ENCODE results near the gene HPGDS. TPM values are rescaled to one million over a fixed set of nuclear protein-coding genes. Genes with fewer than 3 reads are reported as not detected.

The HPGDS gene
- total and polyA plus RNA-seq, 2 of the 13 experiments (the other 11 are each of a cell fraction or from before 2014, with no cell fraction given), result not detected

DNA sequence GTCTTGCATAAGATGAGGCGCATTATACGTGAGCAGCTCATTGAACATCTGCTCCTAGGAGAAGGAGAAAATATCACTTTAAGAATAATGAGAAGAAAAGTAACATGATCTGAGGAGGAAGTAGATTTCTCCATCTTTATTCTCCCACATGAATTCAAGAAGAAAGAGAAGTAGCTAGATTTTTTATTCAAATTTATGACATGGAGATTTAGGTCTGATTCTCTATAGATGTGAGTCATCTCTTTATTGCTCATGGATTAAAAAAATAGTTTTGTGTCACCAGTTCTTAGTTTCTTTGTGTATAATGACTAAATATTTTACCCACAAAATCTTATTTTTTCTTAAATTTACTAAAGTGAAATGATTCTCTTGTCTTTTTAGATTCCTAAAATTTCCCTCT lies 40.4 kb downstream of the HPGDS start:
- no peaks in the 10 kb centered on the region for H3K36me3 ChIP-seq (replicated peaks in 1 of 2; ENCODE audit: control insufficient read depth in 1 of 2, insufficient read depth in 2 of 2, low read length in 2 of 2)
- ATAC-seq, result no peak
- intact Hi-C loops (cut with micrococcal nuclease; ENCODE audit: unreplicated experiment) (no loop called here), in situ Hi-C loops (cut with HindIII; ENCODE audit: extremely low pct_ligation_motif_present, low pct_unique_long_range_greater_than_20kb) (loop anchor here (10.0 kb wide), 2 partner anchors 93 to 293 kb away; no protein-coding TSS in a partner anchor)
- H3K79me2 ChIP-seq (ENCODE audit: insufficient read depth, low read length), result no peaks in the 10 kb centered on the region
- BruUV-seq (replicated peaks), result no TSS peak
- no peak for FAIRE-seq
- H3K4me3 ChIP-seq (replicated peaks in 1 of 3; ENCODE audit: insufficient read depth in 1 of 3, low read depth in 2 of 3, low read length in 3 of 3), result no peak overlapping the region
- no peak overlapping the region for H3K27ac ChIP-seq (ENCODE audit: extremely low read length, insufficient read depth, low read length)
- H4K20me1 ChIP-seq (ENCODE audit: insufficient read depth, low read length), result no peaks in the 10 kb centered on the region
- H3K27me3 ChIP-seq (ENCODE audit: control insufficient read depth in 1 of 2, insufficient read depth in 2 of 2, low read length in 2 of 2), result no peaks in the 10 kb centered on the region
- H3K4me1 ChIP-seq (ENCODE audit: insufficient read depth, low read length), result peaks cover 20% of the 10 kb centered on the region
- no peak for DNase-seq (ENCODE audit: low spot score)
- no peaks in the 10 kb centered on the region for H3K9me3 ChIP-seq (ENCODE audit: low read length)
- H3K4me2 ChIP-seq (ENCODE audit: low read depth, low read length), result no peak overlapping the region
- TF ChIP-seq, protein P1, sequence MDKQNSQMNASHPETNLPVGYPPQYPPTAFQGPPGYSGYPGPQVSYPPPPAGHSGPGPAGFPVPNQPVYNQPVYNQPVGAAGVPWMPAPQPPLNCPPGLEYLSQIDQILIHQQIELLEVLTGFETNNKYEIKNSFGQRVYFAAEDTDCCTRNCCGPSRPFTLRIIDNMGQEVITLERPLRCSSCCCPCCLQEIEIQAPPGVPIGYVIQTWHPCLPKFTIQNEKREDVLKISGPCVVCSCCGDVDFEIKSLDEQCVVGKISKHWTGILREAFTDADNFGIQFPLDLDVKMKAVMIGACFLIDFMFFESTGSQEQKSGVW (CRISPR knock-in tag; IDR thresholded peaks at IDR 0.05; ENCODE audit: borderline replicate concordance), result no peak
- TF ChIP-seq ZNF878 (CRISPR knock-in tag; IDR thresholded peaks at IDR 0.05) (no peak), MIXL1 (CRISPR knock-in tag; IDR thresholded peaks at IDR 0.05) (no peak), TCF7L2 (IDR thresholded peaks at IDR 0.05; ENCODE audit: low read depth, low read length) (no peak), TBP (CRISPR knock-in tag; IDR thresholded peaks at IDR 0.05) (no peak), NRL (CRISPR knock-in tag; IDR thresholded peaks at IDR 0.05; ENCODE audit: borderline replicate concordance) (no peak), FOXJ3 (CRISPR knock-in tag; IDR thresholded peaks at IDR 0.05; ENCODE audit: borderline replicate concordance) (no peak), SAP130 (CRISPR knock-in tag; IDR thresholded peaks at IDR 0.05; ENCODE audit: low read depth) (no peak), ATF1 (CRISPR knock-in tag; IDR thresholded peaks at IDR 0.05) (no peak)
- TF ChIP-seq, protein P2, sequence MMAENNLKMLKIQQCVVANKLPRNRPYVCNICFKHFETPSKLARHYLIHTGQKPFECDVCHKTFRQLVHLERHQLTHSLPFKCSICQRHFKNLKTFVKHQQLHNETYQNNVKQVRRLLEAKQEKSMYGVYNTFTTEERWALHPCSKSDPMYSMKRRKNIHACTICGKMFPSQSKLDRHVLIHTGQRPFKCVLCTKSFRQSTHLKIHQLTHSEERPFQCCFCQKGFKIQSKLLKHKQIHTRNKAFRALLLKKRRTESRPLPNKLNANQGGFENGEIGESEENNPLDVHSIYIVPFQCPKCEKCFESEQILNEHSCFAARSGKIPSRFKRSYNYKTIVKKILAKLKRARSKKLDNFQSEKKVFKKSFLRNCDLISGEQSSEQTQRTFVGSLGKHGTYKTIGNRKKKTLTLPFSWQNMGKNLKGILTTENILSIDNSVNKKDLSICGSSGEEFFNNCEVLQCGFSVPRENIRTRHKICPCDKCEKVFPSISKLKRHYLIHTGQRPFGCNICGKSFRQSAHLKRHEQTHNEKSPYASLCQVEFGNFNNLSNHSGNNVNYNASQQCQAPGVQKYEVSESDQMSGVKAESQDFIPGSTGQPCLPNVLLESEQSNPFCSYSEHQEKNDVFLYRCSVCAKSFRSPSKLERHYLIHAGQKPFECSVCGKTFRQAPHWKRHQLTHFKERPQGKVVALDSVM (CRISPR knock-in tag; IDR thresholded peaks at IDR 0.05), result no peak
- TF ChIP-seq, protein P3, sequence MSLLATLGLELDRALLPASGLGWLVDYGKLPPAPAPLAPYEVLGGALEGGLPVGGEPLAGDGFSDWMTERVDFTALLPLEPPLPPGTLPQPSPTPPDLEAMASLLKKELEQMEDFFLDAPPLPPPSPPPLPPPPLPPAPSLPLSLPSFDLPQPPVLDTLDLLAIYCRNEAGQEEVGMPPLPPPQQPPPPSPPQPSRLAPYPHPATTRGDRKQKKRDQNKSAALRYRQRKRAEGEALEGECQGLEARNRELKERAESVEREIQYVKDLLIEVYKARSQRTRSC (CRISPR knock-in tag; IDR thresholded peaks at IDR 0.05; ENCODE audit: low read depth), result no peak
- TF ChIP-seq, protein P4, sequence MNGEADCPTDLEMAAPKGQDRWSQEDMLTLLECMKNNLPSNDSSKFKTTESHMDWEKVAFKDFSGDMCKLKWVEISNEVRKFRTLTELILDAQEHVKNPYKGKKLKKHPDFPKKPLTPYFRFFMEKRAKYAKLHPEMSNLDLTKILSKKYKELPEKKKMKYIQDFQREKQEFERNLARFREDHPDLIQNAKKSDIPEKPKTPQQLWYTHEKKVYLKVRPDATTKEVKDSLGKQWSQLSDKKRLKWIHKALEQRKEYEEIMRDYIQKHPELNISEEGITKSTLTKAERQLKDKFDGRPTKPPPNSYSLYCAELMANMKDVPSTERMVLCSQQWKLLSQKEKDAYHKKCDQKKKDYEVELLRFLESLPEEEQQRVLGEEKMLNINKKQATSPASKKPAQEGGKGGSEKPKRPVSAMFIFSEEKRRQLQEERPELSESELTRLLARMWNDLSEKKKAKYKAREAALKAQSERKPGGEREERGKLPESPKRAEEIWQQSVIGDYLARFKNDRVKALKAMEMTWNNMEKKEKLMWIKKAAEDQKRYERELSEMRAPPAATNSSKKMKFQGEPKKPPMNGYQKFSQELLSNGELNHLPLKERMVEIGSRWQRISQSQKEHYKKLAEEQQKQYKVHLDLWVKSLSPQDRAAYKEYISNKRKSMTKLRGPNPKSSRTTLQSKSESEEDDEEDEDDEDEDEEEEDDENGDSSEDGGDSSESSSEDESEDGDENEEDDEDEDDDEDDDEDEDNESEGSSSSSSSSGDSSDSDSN (CRISPR knock-in tag; IDR thresholded peaks at IDR 0.05), result no peak
- CTCF ChIA-PET (ENCODE audit: low intra/inter-chr PET ratio, low total read pairs), result no interaction called here
- H3K9ac ChIP-seq (ENCODE audit: insufficient read depth, low read depth, low read length), result no peak overlapping the region
- POLR2A ChIA-PET, result no interaction called here
- 96% methylated on average over 2 of the region's 2 CpGs for WGBS (ENCODE audit: low lambda C conversion rate)
- H2AFZ ChIP-seq (ENCODE audit: low read length), result no peak overlapping the region

All from HepG2 (cell line).